Central memory CD4-positive, alpha-beta T cell (primary cell): ENCODE data around the gene MBD1.
A peak's percentile ranks its signal among the peaks of the same experiment; 100 is the strongest.
"Not testable (repeated sequence)": the region's sequence is repeated elsewhere in the genome, so short reads cannot be mapped to it uniquely, and the experiment has no call there.

Experiments used
- DNase-seq: peaks from one replicate; pipeline ENCODE4 v3.0.0; 2022

MBD1 gene

DNA sequence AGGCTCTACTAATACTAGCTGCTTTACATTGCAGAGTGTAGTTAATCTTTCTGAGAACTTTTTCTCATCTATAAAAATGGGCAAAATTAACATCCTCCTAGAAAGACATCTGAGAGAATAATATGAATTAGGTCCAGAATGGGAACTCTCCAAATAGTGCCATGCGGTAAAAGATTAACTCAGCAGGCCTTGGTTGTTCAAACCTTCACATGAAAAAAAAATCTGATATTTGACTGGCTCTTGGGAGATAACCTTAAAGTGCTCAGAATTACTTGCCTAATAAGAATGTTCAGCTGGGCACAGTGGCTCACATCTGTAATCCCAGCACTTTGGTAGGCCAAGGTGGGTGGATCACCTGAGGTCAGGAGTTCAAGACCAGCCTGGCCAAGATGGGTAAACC is 11.7 kb upstream of the MBD1 start:
- no peak for DNase-seq

GRCh38 chr18:50289108-50289443 is 7.8 kb upstream of the MBD1 start:
- DNase-seq: no peak

- not testable (repeated sequence) for DNase-seq
These were observed 7.2 kb upstream of the MBD1 start for GRCh38 chr18:50288348-50289107.

DNA sequence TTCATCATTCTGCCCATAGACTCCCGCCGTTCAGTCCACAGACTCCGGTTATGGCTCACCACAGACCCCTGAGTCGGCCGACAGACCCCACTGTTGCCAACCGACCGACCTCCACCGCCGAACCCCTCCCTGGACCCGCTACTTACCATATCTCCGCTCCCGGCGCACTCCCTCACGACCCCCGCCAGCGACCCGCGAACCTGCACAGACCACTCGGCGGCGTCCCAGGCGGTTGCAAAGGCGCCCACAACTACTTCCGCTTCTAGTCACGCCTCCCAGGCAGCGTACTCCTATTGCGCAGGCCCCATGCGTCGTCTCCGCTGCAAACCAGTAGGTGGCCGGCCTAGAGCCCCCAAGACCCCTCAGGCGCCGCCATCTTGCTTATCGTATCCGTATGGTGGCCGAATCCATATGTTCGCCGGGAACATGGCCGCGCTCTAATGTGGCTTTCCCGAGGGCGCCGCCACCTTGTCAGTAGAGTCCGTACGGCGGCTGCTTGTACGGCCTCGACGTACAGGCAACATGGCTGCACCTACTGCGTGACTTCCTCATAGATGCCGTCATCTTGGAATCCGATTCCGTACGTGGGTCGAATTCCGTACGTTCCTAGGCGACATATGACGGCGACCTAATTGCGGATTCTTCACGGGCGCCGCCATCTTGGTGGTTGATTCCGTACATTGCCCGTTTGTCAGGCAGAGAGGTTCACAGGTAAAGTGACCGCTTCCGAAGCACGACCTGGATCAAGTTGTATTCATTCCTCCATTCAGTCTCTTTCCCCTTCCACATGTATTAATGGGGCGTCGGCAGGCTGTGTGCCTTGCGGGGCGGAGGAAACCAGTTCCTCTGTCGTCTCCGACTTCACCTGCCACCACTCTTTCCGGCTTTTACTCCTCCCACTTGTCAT is 6.4 kb upstream of the MBD1 start, which contains the start of gene CXXC1:
TSS of gene CXXC1 (minus strand) at position 252 of the 907 bp plus-strand sequence. CDS start at position 149, 103 bp downstream.
- peak; percentile 98 for DNase-seq

DNA sequence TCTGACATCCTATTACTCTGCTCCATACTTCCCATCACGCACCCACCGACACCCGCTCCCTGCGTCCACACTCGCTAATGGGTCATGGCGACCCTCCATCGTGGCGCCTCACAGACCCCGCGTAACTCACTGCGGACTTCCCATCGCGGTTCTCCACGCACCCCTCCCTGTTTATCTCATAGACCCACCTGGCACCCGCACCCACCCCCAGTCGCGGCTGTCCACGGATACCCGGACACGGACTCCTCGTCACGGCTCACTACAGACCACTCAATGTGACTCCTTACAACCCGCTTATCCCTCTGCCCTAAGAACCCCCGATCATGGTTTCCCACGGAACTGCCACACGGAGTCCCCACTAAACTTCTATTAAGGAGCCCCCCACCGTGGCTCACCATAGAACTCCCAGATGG is 5.7 kb upstream of the MBD1 start:
- DNase-seq: no peak

DNA sequence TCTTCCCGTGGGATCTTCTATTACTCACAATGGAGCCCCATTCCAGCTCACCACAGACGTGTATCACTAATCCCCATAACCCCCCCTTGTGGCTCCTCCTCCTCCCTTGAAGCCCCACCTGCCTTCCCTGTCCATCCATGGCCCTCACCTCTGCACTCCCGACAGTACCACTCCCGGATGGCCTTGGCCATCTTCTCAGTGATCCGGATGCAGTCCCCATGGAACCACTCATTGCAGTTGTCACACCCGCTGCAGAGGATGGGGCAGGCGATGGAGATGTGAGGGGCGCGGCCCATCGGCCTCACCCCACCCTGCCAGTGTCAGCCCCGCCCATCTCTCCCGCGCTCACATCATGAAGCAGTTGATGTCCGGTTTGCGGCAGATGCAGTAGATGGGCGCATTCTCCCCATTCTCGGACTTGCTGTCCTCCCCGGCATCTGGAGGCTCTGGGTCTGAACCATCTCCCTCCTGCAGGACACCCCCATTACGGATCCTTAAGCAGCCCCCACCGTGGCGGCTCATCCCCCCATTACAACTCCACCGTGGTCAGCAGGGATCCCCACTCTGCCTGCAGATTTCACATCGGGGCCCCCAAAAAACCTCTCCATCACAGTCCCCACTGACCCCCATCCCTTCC is 5.2 kb upstream of the MBD1 start:
- DNase-seq: no peak

DNA sequence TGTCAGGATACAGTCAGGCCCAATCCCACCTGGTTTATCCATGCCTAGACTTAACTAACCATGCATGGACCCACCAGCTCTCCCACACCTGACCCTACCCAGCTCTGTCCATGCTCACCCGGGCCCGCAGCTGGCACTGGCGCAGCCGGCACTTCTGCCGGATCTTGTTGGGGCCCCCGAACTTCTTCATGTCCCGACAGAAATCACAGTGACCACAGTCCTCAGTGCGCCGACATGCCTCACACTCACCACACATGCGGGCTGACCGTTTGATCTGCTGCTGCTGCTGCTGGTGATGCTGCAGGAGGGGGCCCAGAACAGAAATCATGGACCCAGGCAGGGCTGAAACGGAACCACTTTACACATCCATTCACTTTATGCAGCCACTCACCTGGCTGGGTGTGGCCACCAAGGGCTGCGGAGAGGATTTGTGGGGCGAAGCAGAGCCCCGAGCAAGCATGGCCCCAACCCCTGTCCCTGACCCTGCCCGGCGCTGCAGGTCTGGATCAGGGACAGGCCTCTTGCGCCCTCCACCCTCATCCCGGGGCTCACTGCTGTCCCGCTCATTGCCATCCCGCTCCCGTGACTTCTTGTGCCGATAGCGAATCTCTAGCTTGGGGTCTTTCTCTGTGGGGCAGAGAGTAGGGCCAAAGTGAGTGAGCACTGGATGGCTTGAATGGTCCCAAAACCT is 4.5 kb upstream of the MBD1 start:
- no peak for DNase-seq

DNA sequence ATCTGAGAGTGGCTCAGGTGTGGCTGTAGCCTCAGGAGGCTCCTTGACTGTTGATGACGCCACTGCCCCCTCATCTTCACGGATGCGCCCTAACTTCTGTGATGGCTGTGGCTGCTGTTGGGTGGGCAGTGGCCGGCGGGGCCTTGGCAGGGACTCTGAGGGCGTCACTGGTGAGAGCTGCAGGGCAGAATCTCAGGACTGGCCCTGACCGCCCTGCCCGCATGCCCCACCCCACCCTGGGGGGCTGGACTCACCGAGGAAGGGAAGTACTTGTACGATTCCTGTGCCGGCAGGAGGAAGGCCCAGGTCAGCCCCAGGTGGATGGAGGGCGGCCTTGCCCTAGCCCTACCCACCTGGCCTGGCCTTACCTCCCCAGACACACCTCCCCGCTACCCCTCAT is 3.7 kb upstream of the MBD1 start:
- DNase-seq: no peak

DNA sequence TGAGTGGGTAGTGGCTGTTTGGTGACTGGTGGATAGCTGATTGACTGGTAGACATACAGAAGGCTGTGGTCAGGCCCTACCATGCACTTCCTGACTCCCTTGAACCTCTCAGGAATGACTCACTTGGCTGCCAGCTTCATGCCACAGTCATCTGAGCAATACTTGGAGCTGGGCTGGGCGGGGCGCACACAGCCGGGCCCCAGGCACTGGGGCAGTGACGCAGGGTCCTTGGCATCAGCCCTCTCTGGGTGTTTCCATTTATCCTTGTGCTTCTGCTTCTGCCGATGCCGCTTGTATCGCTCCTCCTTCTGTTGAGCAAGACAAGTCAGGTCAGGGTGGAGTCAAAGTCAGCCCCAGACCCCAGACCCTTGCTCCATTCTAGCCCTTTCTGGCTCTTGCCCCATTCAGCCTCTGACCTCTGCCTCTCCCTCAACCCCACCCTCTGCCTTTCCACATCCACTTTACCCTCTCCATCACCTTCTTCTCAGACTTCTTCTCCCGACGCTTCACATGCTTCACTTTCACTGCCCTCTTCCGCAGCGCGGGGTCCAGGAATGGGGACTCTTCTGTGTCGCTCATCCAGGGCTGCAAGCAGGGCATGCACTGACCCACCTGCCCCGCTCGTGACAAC is 3.0 kb upstream of the MBD1 start:
- DNase-seq: no peak

DNA sequence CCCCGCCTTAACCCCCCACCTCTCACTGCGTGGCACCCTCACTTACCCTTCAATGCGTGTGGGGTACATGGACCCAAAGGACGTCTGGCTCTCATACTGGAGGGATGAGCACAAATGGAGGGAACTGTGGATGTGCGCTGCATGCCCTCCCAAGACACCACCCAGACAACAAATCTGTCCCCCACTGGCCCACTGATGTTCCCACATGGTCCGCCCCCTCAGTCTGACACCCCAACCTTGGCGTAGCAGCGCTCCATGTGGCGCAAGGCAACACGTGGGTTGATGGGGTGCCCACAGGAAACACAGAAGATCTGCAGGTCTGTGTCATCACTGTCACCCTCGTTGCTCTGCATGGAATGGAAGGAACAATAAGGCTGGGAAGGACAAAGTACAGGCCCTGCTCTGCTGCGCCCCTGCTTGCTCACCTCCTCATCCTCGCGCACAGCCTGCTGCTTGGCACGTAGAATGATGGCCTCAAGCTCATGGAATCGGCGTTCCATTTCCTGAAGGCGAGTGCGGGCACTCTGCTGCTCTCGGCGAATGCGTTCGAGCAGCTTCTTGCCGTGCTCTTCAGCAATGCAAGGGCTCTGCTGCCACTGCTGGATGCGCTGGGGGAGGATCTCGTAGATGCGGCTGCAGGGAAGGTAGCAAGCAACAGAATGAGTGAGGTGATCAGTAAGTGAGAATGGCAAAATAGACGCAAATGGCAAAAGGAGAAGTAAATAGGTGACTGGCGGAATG is 2.3 kb upstream of the MBD1 start:
- no peak for DNase-seq

DNA sequence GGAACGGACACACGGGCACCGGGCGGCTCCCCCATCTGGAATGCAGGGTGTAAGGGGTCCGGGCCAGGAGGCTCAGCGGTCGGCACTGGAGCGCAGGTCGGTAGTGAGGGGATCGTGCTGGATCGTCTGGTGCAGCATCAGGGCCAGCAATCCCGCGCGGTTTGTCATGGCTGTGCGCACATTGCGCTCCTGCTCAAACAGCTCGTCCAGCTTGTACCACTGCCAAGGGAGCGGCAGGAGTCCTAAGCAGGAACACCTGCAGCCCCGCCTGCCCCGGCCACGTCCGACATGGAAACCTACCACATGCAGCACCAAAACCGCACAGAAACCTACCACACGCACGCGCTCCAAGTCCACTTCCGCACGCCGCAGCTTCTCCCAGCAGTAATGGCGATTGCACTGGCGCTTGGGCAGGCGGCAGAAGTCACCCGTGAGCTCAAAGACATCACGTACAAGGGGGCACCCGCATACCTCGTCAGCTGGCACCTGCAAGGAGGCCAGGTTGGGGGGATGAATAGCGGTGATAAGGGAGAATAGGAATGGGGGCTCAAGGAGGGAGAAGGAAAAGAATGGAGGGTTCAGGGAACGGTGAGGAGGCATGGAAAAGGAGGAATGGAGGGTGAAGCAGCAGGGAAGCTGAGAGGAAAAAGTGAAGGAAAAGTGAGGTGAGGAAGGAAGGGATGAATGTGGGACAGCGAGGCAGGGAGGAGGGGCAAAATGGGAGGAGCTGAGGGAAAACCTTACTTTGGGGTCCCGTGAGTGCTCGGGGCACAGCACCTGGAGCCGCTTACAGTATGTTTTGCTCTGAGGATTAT is 1.4 kb upstream of the MBD1 start:
- DNase-seq: no peak

GRCh38 chr18:50281972-50282520 is 723 bp upstream of the MBD1 start:
- no peak for DNase-seq

DNA sequence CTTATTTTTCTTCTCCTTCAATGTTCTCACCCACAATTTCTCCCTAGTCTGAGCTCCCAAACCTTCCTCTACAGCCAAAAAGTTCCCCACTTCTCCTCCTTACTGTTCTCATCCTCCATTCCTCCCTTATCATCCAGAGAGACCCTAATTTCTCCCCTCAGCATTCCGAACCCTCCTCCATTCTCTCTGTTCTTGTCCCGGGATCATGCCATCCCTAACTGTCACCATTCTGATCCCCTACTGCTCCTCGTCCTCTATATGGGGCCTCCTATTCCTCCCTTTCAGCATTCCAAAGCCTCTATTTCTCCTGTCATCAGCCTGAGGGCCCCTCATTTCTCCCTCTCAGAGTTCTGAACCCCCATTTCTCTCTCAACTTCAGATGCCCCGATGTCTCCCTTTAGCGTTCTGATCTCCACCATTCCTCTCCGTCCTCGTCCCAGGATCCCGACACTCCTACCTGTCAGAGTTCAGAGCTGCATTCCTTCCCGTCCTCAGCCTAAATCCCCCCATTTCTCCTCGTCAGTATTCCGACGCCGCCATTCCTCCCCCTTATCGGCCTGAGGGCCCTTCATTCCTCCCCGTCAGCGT is 522 bp downstream of the MBD1 start:
- no peak for DNase-seq

- no peak for DNase-seq
These were observed 1.6 kb downstream of the MBD1 start for GRCh38 chr18:50279752-50280151.

DNA sequence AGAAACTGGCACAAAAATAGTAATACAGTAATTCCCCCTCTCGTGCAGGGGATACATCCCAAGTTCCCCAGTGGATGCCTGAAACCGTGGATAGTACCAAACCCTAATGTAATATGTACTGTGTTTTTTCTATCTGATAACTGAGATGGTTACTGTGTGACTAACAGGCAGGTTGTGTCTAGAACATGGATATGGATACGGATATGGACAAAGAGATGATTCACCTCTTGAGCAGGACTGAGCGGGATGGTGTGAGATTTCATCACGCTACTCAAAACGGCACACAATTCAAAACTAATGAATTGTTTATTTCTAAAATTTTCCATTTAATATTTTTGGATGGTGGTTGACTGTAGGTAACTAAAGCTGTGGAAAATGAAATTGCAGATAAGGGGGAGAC is 3.4 kb downstream of the MBD1 start:
- DNase-seq: no peak

- no peak for DNase-seq
These were observed 4.9 kb downstream of the MBD1 start for GRCh38 chr18:50276452-50276851.

- DNase-seq: no peak
These were observed 5.8 kb downstream of the MBD1 start for GRCh38 chr18:50275503-50276036.

GRCh38 chr18:50274941-50275340 is 6.4 kb downstream of the MBD1 start:
- no peak for DNase-seq

DNA sequence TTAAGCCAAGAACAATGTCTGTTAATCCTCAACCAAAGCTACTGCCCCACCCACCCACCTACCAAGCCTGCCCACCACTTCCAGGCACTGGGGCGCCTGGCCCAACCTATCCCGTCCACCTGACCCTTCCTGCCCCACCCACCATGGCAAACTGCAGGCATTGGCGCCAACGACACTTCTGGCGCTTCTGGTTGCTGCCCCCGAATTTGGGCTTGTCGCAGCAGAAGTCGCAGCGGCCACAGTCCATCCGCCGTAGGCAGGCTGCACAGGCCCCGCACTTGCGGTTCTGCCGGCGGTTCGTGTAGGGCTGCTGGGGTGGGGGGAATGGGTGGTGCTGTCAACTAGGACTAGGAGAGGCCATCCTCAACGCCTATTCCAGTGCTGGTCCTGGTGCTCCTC is 7.3 kb downstream of the MBD1 start:
- no peak for DNase-seq
